T-cell (primary cell): ENCODE measurements around the gene IFNW1. TPM values are rescaled to one million over a fixed set of nuclear protein-coding genes. Genes with fewer than 3 reads are reported as not detected.

Experiments
- ATAC-seq, 4 experiments: fragments of 200-7000 bp in 3 of 4; fragments of 150-1000 bp in 1 of 4; cut with Tn5 transposase; replicated peaks in 1 of 4; 1 replicate in 3 of 4; 2 replicates in 1 of 4; pipeline ENCODE4 v1.10.0; 2021; ENCODE audit warnings: moderate library complexity in 3 of 4, mild to moderate bottlenecking in 2 of 4, moderate number of reproducible peaks in 1 of 4
- CTCF ChIA-PET, 2 donors: fragments of 300-600 bp; sonication (Branson Sonifier 250); formaldehyde crosslinking; loops; one replicate each; lab custom pipeline; 2022; ENCODE audit warnings: antibody characterized with exemption in 2 of 2; lab: Charles Lee
- POLR2A ChIA-PET, 2 donors: fragments of 300-600 bp; sonication (Branson Sonifier 250); formaldehyde crosslinking; loops; one replicate each; lab custom pipeline; 2022; ENCODE audit warnings: antibody characterized with exemption in 2 of 2; lab: Charles Lee
- DNase-seq, 35 experiments: peaks; one replicate each; pipeline versions ENCODE4 v3.0.0 to v3.0.0-alpha.2; 2013 to 2023
- H3K27ac ChIP-seq: one replicate; pipeline ENCODE4 v1.5.1; 2013; ENCODE audit warnings: low read length
- H3K27me3 ChIP-seq, 2 experiments: replicated peaks in 1 of 2; 1 replicate in 1 of 2; 2 replicates in 1 of 2; pipeline versions ENCODE4 v1.6.1 to v1.7.0; 2013; ENCODE audit warnings: low read length in 1 of 2, mixed read lengths in 1 of 2; ENCODE audit not compliant: control insufficient read depth in 2 of 2, insufficient read depth in 2 of 2; ENCODE audit errors: extremely low read depth in 1 of 2
- H3K36me3 ChIP-seq, 2 donors: 1 replicate in 1 of 2; 2 replicates in 1 of 2; pipeline versions ENCODE4 v1.6.1 to v1.7.0; 2013; ENCODE audit warnings: low read length in 1 of 2; ENCODE audit not compliant: control insufficient read depth in 2 of 2, insufficient read depth in 1 of 2; ENCODE audit errors: extremely low read depth in 1 of 2
- H3K4me1 ChIP-seq, 2 experiments: 1 replicate in 1 of 2; 2 replicates in 1 of 2; pipeline versions ENCODE4 v1.6.1 to v1.7.0; 2013; ENCODE audit warnings: low read length in 2 of 2, mixed read lengths in 1 of 2; ENCODE audit not compliant: insufficient read depth in 2 of 2, control insufficient read depth in 1 of 2; ENCODE audit errors: extremely low read depth in 1 of 2
- H3K4me3 ChIP-seq, 2 donors: 1 replicate in 1 of 2; 2 replicates in 1 of 2; pipeline versions ENCODE4 v1.5.1 to v1.7.0; 2013; ENCODE audit warnings: mild to moderate bottlenecking in 2 of 2, low read length in 1 of 2, moderate library complexity in 1 of 2; ENCODE audit not compliant: control insufficient read depth in 1 of 2; ENCODE audit errors: extremely low read depth in 1 of 2
- H3K9me3 ChIP-seq: 2 replicates; pipeline ENCODE4 v1.7.0; 2013
- H3K27ac Mint-ChIP-seq, 2 donors: one replicate each; pipeline ENCODE4 v1.8.0; 2020 to 2021; ENCODE audit warnings: mild to moderate bottlenecking in 2 of 2, mixed read lengths in 2 of 2
- H3K27me3 Mint-ChIP-seq, 2 donors: one replicate each; pipeline ENCODE4 v1.8.0; 2021 to 2022; ENCODE audit warnings: mixed read lengths in 2 of 2
- H3K36me3 Mint-ChIP-seq: one replicate; pipeline ENCODE4 v1.8.0; 2021; ENCODE audit warnings: mixed read lengths
- H3K4me1 Mint-ChIP-seq, 3 donors: one replicate each; pipeline ENCODE4 v1.8.0; 2020 to 2022; ENCODE audit warnings: mixed read lengths in 3 of 3, mild to moderate bottlenecking in 1 of 3
- H3K4me3 Mint-ChIP-seq, 3 donors: one replicate each; pipeline ENCODE4 v1.8.0; 2020 to 2022; ENCODE audit warnings: mild to moderate bottlenecking in 3 of 3, mixed read lengths in 3 of 3, moderate library complexity in 3 of 3
- H3K9me3 Mint-ChIP-seq, 3 donors: one replicate each; pipeline ENCODE4 v1.8.0; 2020 to 2022; ENCODE audit warnings: mixed read lengths in 3 of 3
- WGBS: methylation state at CpG from one replicate; pipeline ENCODE4 v1.1.5; 2013; ENCODE audit warnings: missing lambda C conversion rate; ENCODE audit not compliant: insufficient coverage; 5-methylcytosine and 5-hydroxymethylcytosine counted together
- total RNA-seq, 35 experiments: library from RNA in 6 of 35; stranded (reverse) in 6 of 35; fragments of 120-200 nt in 1 of 35; gene quantifications; one replicate each; pipeline versions ENCODE4 v1.2.1 to v1.2.4 and lab custom pipeline; 2013 to 2026

The IFNW1 gene
- total RNA-seq, 5 donors from 2014 or later (not counting 1 experiment from before 2014, with no cell fraction given) = not detected

GRCh38 chr9:21096901-21097255 lies 44.8 kb downstream of the IFNW1 start:
- DNase-seq (no peak), ATAC-seq (no peak)
- peaks cover 4 to 17% of the 10 kb centered on the region in 2 experiments for H3K4me1 ChIP-seq
- no peaks in the 10 kb centered on the region for H3K9me3 ChIP-seq
- WGBS = no CpG with 5 or more reads among the region's 2 CpGs
- POLR2A ChIA-PET = interaction anchor here (0.6 kb wide), 3 partner anchors 9 to 69 kb away, joined by 3 to 8 read pairs (median 8); no protein-coding TSS in a partner anchor
- Mint-ChIP-seq H3K27ac (peak overlapping the region; percentile 86 to 88), H3K4me3 (peak overlapping the region; percentile 59 to 73 (median 67)), H3K27me3 (no peaks in the 10 kb centered on the region), H3K36me3 (no peaks in the 10 kb centered on the region), H3K9me3 (no peaks in the 10 kb centered on the region), H3K4me1 (peaks cover 30 to 49% (median 39%) of the 10 kb centered on the region in 3 donors)
- CTCF ChIA-PET = interaction anchor here (0.7 to 2.3 kb wide), 7 partner anchors 9 to 232 kb away, joined by 3 to 16 read pairs (median 4); no protein-coding TSS in a partner anchor
- peak overlapping the region in 1 of 2 donors; percentile 25 for H3K4me3 ChIP-seq
- H3K27me3 ChIP-seq = no peaks in the 10 kb centered on the region
- no peaks in the 10 kb centered on the region for H3K36me3 ChIP-seq
- H3K27ac ChIP-seq = peak overlapping the region; percentile 70

- H3K4me3 ChIP-seq = peak overlapping the region in 1 of 2 donors; percentile 25
- ChIA-PET CTCF (interaction anchor here (0.5 to 2.3 kb wide), 12 partner anchors 9 to 459 kb away, joined by 3 to 16 read pairs (median 3); no protein-coding TSS in a partner anchor), POLR2A (interaction anchor here (0.6 kb wide), 4 partner anchors 9 to 69 kb away, joined by 3 to 8 read pairs (median 6); no protein-coding TSS in a partner anchor)
- peaks cover 4 to 17% of the 10 kb centered on the region in 2 experiments for H3K4me1 ChIP-seq
- Mint-ChIP-seq H3K4me3 (peak overlapping the region; percentile 59 to 73 (median 67)), H3K9me3 (no peaks in the 10 kb centered on the region), H3K36me3 (no peaks in the 10 kb centered on the region), H3K27ac (peak overlapping the region; percentile 86 to 88), H3K27me3 (no peaks in the 10 kb centered on the region), H3K4me1 (peaks cover 33 to 54% (median 43%) of the 10 kb centered on the region in 3 donors)
- H3K27me3 ChIP-seq = no peaks in the 10 kb centered on the region
- H3K27ac ChIP-seq = peak overlapping the region; percentile 70
- no peaks in the 10 kb centered on the region for H3K9me3 ChIP-seq
- H3K36me3 ChIP-seq = no peaks in the 10 kb centered on the region
- WGBS = 22% methylated on average over 1 of the region's 6 CpGs
- peak in 31 of 35 experiments; percentile 2 to 81 (median 37) for DNase-seq
- ATAC-seq = peak; percentile 73 to 96 (median 84)
Measured at GRCh38 chr9:21096172-21096900, 45.3 kb downstream of the IFNW1 start.

DNA sequence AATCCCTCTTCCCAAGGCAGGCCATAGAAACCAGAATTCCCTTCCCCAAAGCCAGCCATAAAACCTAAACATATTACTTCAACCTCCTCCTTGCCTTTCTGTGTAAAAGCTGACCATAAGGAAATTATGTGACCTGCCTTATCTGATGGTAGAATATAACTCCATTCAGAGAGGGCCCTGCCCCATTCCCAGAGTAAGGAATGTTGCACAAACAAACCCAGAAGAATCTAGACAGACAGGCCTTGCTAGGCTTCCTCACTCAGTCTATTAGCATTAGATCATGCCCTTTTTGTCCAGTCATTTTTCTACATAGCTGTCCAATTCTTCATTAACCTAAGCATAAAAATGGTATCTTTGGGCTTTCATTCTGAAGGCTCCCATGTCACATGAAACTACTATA lies 46.1 kb downstream of the IFNW1 start:
- no peaks in the 10 kb centered on the region for H3K27me3 ChIP-seq
- no peak overlapping the region for H3K4me3 ChIP-seq
- no peak for ATAC-seq
- peaks cover 4 to 17% of the 10 kb centered on the region in 2 experiments for H3K4me1 ChIP-seq
- H3K36me3 ChIP-seq = no peaks in the 10 kb centered on the region
- Mint-ChIP-seq H3K36me3 (no peaks in the 10 kb centered on the region), H3K4me3 (no peak overlapping the region), H3K27ac (peak overlapping the region; percentile 86 to 88), H3K4me1 (peaks cover 32 to 53% (median 41%) of the 10 kb centered on the region in 3 donors), H3K9me3 (no peaks in the 10 kb centered on the region), H3K27me3 (no peaks in the 10 kb centered on the region)
- ChIA-PET POLR2A (no interaction called here), CTCF (interaction anchor here (0.5 to 2.3 kb wide), 7 partner anchors 10 to 458 kb away, joined by 3 to 16 read pairs (median 3); no protein-coding TSS in a partner anchor)
- no peak for DNase-seq
- H3K9me3 ChIP-seq = no peaks in the 10 kb centered on the region
- H3K27ac ChIP-seq = peak overlapping the region; percentile 70

Other genes starting within 250 kb of the IFNW1 start
- gene HACD4, start 110.2 kb downstream of the IFNW1 start, total RNA-seq = 10 to 100 TPM in 3 of 5 donors, 1 to 10 TPM in 2; 8.9 to 11.8 (median 10.2) TPM
- not detected for gene IFNB1, start 63.9 kb downstream of the IFNW1 start, total RNA-seq
- gene IFNA21, start 24.8 kb upstream of the IFNW1 start, total RNA-seq = not detected
- not detected for gene IFNA4, start 45.8 kb upstream of the IFNW1 start, total RNA-seq
- gene IFNA7, start 60.4 kb upstream of the IFNW1 start, total RNA-seq = not detected
- not detected for gene IFNA10, start 65.3 kb upstream of the IFNW1 start, total RNA-seq
- gene IFNA16, start 75.5 kb upstream of the IFNW1 start, total RNA-seq = not detected
- not detected for gene IFNA17, start 86.4 kb upstream of the IFNW1 start, total RNA-seq
- gene IFNA14, start 98.2 kb upstream of the IFNW1 start, total RNA-seq = not detected
- gene IFNA5, start 163.5 kb upstream of the IFNW1 start, total RNA-seq = under 1 TPM in 1 of 5 donors, not detected in 4; 0.29 TPM
- 10 to 100 TPM; 14.1 to 27.7 (median 26.0) TPM for gene KLHL9, start 193.6 kb upstream of the IFNW1 start, total RNA-seq
- gene IFNA6, start 209.1 kb upstream of the IFNW1 start, total RNA-seq = not detected
- gene IFNA13, start 226.2 kb upstream of the IFNW1 start, total RNA-seq = not detected
- gene IFNA2, start 243.6 kb upstream of the IFNW1 start, total RNA-seq = not detected